ENCODE results near the gene ANKRD52.
"Not testable (repeated sequence)": the region's sequence is repeated elsewhere in the genome, so short reads cannot be mapped to it uniquely, and the experiment has no call there.

Gene ANKRD52

DNA sequence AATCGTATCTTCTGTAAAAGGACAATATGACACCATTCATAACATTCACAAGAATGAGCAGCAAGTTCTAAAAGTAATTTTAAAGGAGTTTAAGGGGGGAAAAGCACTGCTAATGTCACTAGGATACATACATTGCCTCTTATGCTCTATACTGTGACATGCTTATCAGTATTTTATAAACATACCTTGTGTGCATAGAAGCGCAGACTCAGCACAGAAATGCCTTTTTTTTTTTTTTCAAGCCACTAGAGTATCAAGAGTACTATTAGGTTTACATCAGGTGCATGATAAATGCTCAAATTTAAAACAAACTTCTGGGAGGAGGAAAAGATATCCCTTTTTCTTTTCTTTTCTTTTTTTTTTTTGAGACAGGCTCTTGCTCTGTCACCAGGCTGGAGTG, 55.3 kb downstream of the ANKRD52 start:
- no peak overlapping the region for H3K27ac ChIP-seq

GRCh38 chr12:56202366-56202765, 55.8 kb downstream of the ANKRD52 start:
- no peak for DNase-seq
- intact Hi-C loops (cut with DNase I; ENCODE audit: low total_unique reads), result no loop called here
- Histone ChIP-seq H3K4me1 (peaks cover 0 to 3% (median 0%) of the 10 kb centered on the region in 4 donors), H3K27ac (no peak overlapping the region), H3K9me3 (no peaks in the 10 kb centered on the region), H3K4me3 (no peak overlapping the region), H3K36me3 (peaks cover 14 to 27% (median 27%) of the 10 kb centered on the region in 3 donors), H3K27me3 (no peaks in the 10 kb centered on the region)
- no peak for TF ChIP-seq CTCF (IDR thresholded peaks at IDR 0.05)

More for the DNA sequence above, 55.3 kb downstream of the ANKRD52 start:
- no peak overlapping the region for H3K4me3 ChIP-seq
- peaks cover 19 to 32% (median 31%) of the 10 kb centered on the region in 3 donors for H3K36me3 ChIP-seq
- intact Hi-C loops (cut with DNase I; ENCODE audit: low total_unique reads), result no loop called here
- no peaks in the 10 kb centered on the region for H3K27me3 ChIP-seq
- DNase-seq, result no peak
- TF ChIP-seq CTCF (IDR thresholded peaks at IDR 0.05), result no peak
- no peaks in the 10 kb centered on the region for H3K9me3 ChIP-seq
- H3K4me1 ChIP-seq, result no peaks in the 10 kb centered on the region

DNA sequence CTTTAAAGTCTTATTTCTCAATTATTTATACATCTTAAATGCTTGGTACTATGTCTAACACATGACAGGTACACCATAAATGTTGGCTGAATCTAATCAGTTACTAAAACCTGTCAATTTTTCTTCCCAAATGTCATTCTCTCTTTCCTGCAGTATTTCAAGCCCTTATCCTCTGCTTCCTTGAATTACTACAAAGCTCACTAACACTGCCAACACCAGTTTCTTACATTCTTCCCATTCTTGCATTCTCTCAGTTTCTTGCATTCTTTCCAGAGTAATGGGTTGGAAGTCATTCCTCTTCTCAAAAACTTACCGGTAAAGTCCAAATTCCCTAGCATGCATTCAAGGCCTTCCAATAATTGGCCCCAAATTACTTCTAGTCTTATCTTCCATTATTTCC, 59.3 kb downstream of the ANKRD52 start:
- intact Hi-C loops (cut with DNase I; ENCODE audit: low total_unique reads), result loop anchor here (10.0 kb wide), 1 partner anchor 266 kb away; the partner anchor contains the start of gene SPRYD4
- Histone ChIP-seq H3K27me3 (no peaks in the 10 kb centered on the region), H3K36me3 (no peaks in the 10 kb centered on the region), H3K27ac (no peak overlapping the region), H3K4me1 (peaks cover 0 to 12% (median 0%) of the 10 kb centered on the region in 4 donors), H3K4me3 (no peak overlapping the region), H3K9me3 (no peaks in the 10 kb centered on the region)
- TF ChIP-seq CTCF (IDR thresholded peaks at IDR 0.05), result no peak
- no peak for DNase-seq

DNA sequence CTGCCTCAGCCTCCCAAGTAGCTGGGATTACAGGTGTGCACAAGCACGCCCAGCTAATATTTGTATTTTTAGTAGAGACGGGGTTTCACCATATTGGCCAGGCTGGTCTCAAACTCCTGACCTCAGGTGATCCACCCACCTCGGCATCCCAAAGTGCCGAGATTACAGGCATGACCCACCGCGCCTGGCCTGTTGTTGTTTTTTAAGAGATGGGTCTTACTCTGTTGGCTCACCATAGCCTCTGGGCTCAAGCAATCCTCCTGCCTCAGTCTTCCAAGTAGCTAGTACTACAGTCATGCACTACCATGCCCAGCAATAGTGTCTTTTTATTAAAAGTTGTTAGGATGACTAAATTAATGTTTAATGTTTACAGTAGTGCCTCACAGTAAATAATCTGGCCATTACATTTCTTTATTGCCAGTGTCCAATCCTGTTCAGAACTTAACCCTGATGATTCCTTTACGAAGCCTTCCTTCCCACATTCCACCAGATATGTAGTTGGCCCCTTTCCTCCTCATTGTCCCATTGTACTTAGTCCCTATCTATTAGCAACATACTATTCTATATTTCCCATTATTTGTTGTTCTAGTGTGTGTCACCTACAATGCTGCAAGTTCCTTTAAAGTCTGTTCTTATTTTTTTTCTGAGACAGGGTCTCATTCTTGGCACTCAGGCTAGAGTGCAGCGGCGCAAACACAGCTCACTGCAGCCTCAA, 60.1 kb downstream of the ANKRD52 start:
- Histone ChIP-seq H3K9me3 (no peaks in the 10 kb centered on the region), H3K4me3 (no peak overlapping the region), H3K27me3 (no peaks in the 10 kb centered on the region), H3K27ac (no peak overlapping the region), H3K36me3 (no peaks in the 10 kb centered on the region), H3K4me1 (peaks cover 0 to 12% (median 0%) of the 10 kb centered on the region in 4 donors)
- no peak for TF ChIP-seq CTCF (IDR thresholded peaks at IDR 0.05)
- intact Hi-C loops (cut with DNase I; ENCODE audit: low total_unique reads), result loop anchor here (10.0 kb wide), 1 partner anchor 267 kb away; the partner anchor contains the start of gene SPRYD4
- DNase-seq, result no peak

GRCh38 chr12:56196818-56197550, 61.2 kb downstream of the ANKRD52 start:
- not testable (repeated sequence) for H3K27me3 ChIP-seq, H3K4me3 ChIP-seq, H3K9me3 ChIP-seq, H3K36me3 ChIP-seq
- Histone ChIP-seq H3K27ac (peak overlapping the region in 1 of 2 donors; percentile 16), H3K4me1 (peaks cover 0 to 12% (median 0%) of the 10 kb centered on the region in 4 donors)
- peak in 1 of 2 donors; percentile 25 for DNase-seq
- intact Hi-C loops (cut with DNase I; ENCODE audit: low total_unique reads), result loop anchor here (10.0 kb wide), 1 partner anchor 268 kb away; the partner anchor contains the start of gene SPRYD4

All from tibial artery (tissue), 4 donors.